ENCODE results near the gene TPCN1. TPM values are rescaled to one million over a fixed set of nuclear protein-coding genes. Genes with fewer than 3 reads are reported as not detected.

TPCN1 gene
- total and polyA plus RNA-seq, 2 donors (not counting 1 experiment from before 2014, with no cell fraction given), result 17.2 to 17.8 TPM

- no peaks in the 10 kb centered on the region for H3K9me3 ChIP-seq (ENCODE audit: control insufficient read depth, insufficient read depth, low read depth, low read length)
- no peaks in the 10 kb centered on the region for H4K20me1 ChIP-seq (ENCODE audit: control insufficient read depth, extremely low read depth, insufficient read depth, low read length)
- DNase-seq (ENCODE audit: low read depth in 2 of 2), result no peak
- peaks cover 4% of the 10 kb centered on the region for H3K36me3 ChIP-seq (ENCODE audit: control insufficient read depth, insufficient read depth, low read length)
- no peak overlapping the region for H3K4me2 ChIP-seq (ENCODE audit: extremely low read depth, insufficient read depth, low read length)
- H3K4me3 ChIP-seq (replicated peaks in 1 of 4; ENCODE audit: control extremely low read depth in 1 of 4, insufficient read depth in 1 of 4, low read depth in 3 of 4, low read length in 4 of 4), result no peak overlapping the region
- H2AFZ ChIP-seq (ENCODE audit: low read length), result no peak overlapping the region
- H3K9ac ChIP-seq (ENCODE audit: insufficient read depth, low read length), result no peak overlapping the region
- H3K4me1 ChIP-seq (ENCODE audit: control insufficient read depth, extremely low read depth, insufficient read depth, low read length), result no peaks in the 10 kb centered on the region
- H3K79me2 ChIP-seq (ENCODE audit: control insufficient read depth, insufficient read depth, low read length), result no peaks in the 10 kb centered on the region
- H3K27me3 ChIP-seq (ENCODE audit: control insufficient read depth, insufficient read depth, low read length), result no peaks in the 10 kb centered on the region
- no peak overlapping the region for H3K27ac ChIP-seq (ENCODE audit: insufficient read depth, low read length)
- no peak for TF ChIP-seq EZH2 (IDR thresholded peaks at IDR 0.05; ENCODE audit: low read length, missing control alignments)
- no peak for TF ChIP-seq CTCF (conservative IDR thresholded peaks at IDR 0.05 in 1 of 2, IDR thresholded peaks at IDR 0.05 in 1 of 2; ENCODE audit: low read depth in 1 of 2, low read length in 2 of 2)
These were observed 84.1 kb downstream of the TPCN1 start for GRCh38 chr12:113305281-113305856.

- Histone ChIP-seq H3K27ac (ENCODE audit: insufficient read depth, low read length) (no peak overlapping the region), H2AFZ (ENCODE audit: low read length) (no peak overlapping the region), H3K4me3 (replicated peaks in 1 of 4; ENCODE audit: control extremely low read depth in 1 of 4, insufficient read depth in 1 of 4, low read depth in 3 of 4, low read length in 4 of 4) (no peak overlapping the region), H3K9me3 (ENCODE audit: control insufficient read depth, insufficient read depth, low read depth, low read length) (no peaks in the 10 kb centered on the region), H4K20me1 (ENCODE audit: control insufficient read depth, extremely low read depth, insufficient read depth, low read length) (no peaks in the 10 kb centered on the region), H3K27me3 (ENCODE audit: control insufficient read depth, insufficient read depth, low read length) (no peaks in the 10 kb centered on the region), H3K4me1 (ENCODE audit: control insufficient read depth, extremely low read depth, insufficient read depth, low read length) (no peaks in the 10 kb centered on the region), H3K4me2 (ENCODE audit: extremely low read depth, insufficient read depth, low read length) (no peak overlapping the region), H3K79me2 (ENCODE audit: control insufficient read depth, insufficient read depth, low read length) (no peaks in the 10 kb centered on the region), H3K9ac (ENCODE audit: insufficient read depth, low read length) (no peak overlapping the region), H3K36me3 (ENCODE audit: control insufficient read depth, insufficient read depth, low read length) (peaks cover 4% of the 10 kb centered on the region)
- peak in 1 of 2 donors; percentile 23 for DNase-seq (ENCODE audit: low read depth in 2 of 2)
- no peak for TF ChIP-seq EZH2 (IDR thresholded peaks at IDR 0.05; ENCODE audit: low read length, missing control alignments)
These were observed 85.1 kb downstream of the TPCN1 start for GRCh38 chr12:113306382-113306781.

- TF ChIP-seq CTCF (conservative IDR thresholded peaks at IDR 0.05 in 1 of 2, IDR thresholded peaks at IDR 0.05 in 1 of 2; ENCODE audit: low read depth in 1 of 2, low read length in 2 of 2), result peak in 1 of 2 donors; percentile 5
- no peak for TF ChIP-seq EZH2 (IDR thresholded peaks at IDR 0.05; ENCODE audit: low read length, missing control alignments)
- no peaks in the 10 kb centered on the region for H3K9me3 ChIP-seq (ENCODE audit: control insufficient read depth, insufficient read depth, low read depth, low read length)
- no peak for DNase-seq (ENCODE audit: low read depth in 2 of 2)
- no peaks in the 10 kb centered on the region for H4K20me1 ChIP-seq (ENCODE audit: control insufficient read depth, extremely low read depth, insufficient read depth, low read length)
- no peak overlapping the region for H3K27ac ChIP-seq (ENCODE audit: insufficient read depth, low read length)
- H2AFZ ChIP-seq (ENCODE audit: low read length), result no peak overlapping the region
- no peaks in the 10 kb centered on the region for H3K27me3 ChIP-seq (ENCODE audit: control insufficient read depth, insufficient read depth, low read length)
- no peaks in the 10 kb centered on the region for H3K4me1 ChIP-seq (ENCODE audit: control insufficient read depth, extremely low read depth, insufficient read depth, low read length)
- H3K36me3 ChIP-seq (ENCODE audit: control insufficient read depth, insufficient read depth, low read length), result peaks cover 4% of the 10 kb centered on the region
- no peak overlapping the region for H3K9ac ChIP-seq (ENCODE audit: insufficient read depth, low read length)
- H3K4me3 ChIP-seq (replicated peaks in 1 of 4; ENCODE audit: control extremely low read depth in 1 of 4, insufficient read depth in 1 of 4, low read depth in 3 of 4, low read length in 4 of 4), result no peak overlapping the region
- H3K79me2 ChIP-seq (ENCODE audit: control insufficient read depth, insufficient read depth, low read length), result no peaks in the 10 kb centered on the region
- H3K4me2 ChIP-seq (ENCODE audit: extremely low read depth, insufficient read depth, low read length), result no peak overlapping the region
These were observed 89.2 kb downstream of the TPCN1 start for GRCh38 chr12:113310489-113310888.
